Liver (tissue), 9 donors: ENCODE data around the gene ABCA13. TPM values are rescaled to one million over a fixed set of nuclear protein-coding genes. Genes with fewer than 3 reads are reported as not detected.

Experiments used
- DNase-seq: peaks from one replicate; pipeline ENCODE4 v3.0.0-alpha.2; 2017; ENCODE audit warnings: low spot score
- H3K27ac ChIP-seq, 2 donors: one replicate each; pipeline ENCODE4 v1.7.0; 2013; ENCODE audit warnings: inconsistent platforms in 2 of 2, low read length in 2 of 2, control low read depth in 1 of 2, low read depth in 1 of 2, mild to moderate bottlenecking in 1 of 2
- H3K27me3 ChIP-seq, 4 donors: one replicate each; pipeline versions ENCODE4 v1.6.1 to v1.7.0; 2013; ENCODE audit warnings: low read length in 3 of 4, inconsistent platforms in 1 of 4, mild to moderate bottlenecking in 1 of 4, moderate library complexity in 1 of 4; ENCODE audit not compliant: control insufficient read depth in 4 of 4, insufficient read depth in 4 of 4
- H3K36me3 ChIP-seq, 4 donors: one replicate each; pipeline versions ENCODE4 v1.6.1 to v1.7.0; 2013; ENCODE audit warnings: low read length in 3 of 4, mild to moderate bottlenecking in 3 of 4, low read depth in 1 of 4, moderate library complexity in 1 of 4; ENCODE audit not compliant: control insufficient read depth in 4 of 4, insufficient read depth in 3 of 4
- H3K4me1 ChIP-seq, 4 donors: one replicate each; pipeline versions ENCODE4 v1.6.1 to v1.7.0; 2013; ENCODE audit warnings: low read length in 3 of 4, mild to moderate bottlenecking in 3 of 4, moderate library complexity in 1 of 4; ENCODE audit not compliant: control insufficient read depth in 4 of 4, insufficient read depth in 4 of 4
- H3K4me3 ChIP-seq, 3 donors: one replicate each; pipeline versions ENCODE4 v1.6.1 to v1.7.0; 2013; ENCODE audit warnings: low read length in 3 of 3, control low read depth in 1 of 3, low read depth in 1 of 3, mild to moderate bottlenecking in 1 of 3
- H3K9ac ChIP-seq, 2 donors: one replicate each; pipeline ENCODE4 v1.7.0; 2013; ENCODE audit warnings: low read length in 2 of 2, mild to moderate bottlenecking in 2 of 2, moderate library complexity in 2 of 2, control low read depth in 1 of 2, low read depth in 1 of 2
- H3K9me3 ChIP-seq, 4 donors: one replicate each; pipeline versions ENCODE4 v1.6.1 to v1.7.0; 2013; ENCODE audit warnings: low read length in 3 of 4; ENCODE audit not compliant: control insufficient read depth in 4 of 4
- CTCF ChIP-seq: fragments of 150-350 bp; IDR thresholded peaks from 2 replicates; pipeline ENCODE4 v1.5.1; 2017; ENCODE audit warnings: improper control_type of control experiment, low read depth, low read length; ENCODE audit not compliant: missing input control
- EGR1 ChIP-seq, 2 donors: IDR thresholded peaks; 2 replicates each; pipeline ENCODE4 v1.6.1; 2016 to 2018; ENCODE audit warnings: antibody characterized with exemption in 2 of 2, low read depth in 2 of 2
- FOXA1 ChIP-seq: IDR thresholded peaks from 2 replicates; pipeline ENCODE4 v1.6.1; 2016; ENCODE audit warnings: antibody characterized with exemption
- FOXA2 ChIP-seq: IDR thresholded peaks from 2 replicates; pipeline ENCODE4 v1.6.1; 2016; ENCODE audit warnings: antibody characterized with exemption
- HNF4A ChIP-seq, 2 donors: conservative IDR thresholded peaks; 2 replicates each; pipeline ENCODE4 v1.6.1; 2016; ENCODE audit warnings: antibody characterized with exemption in 2 of 2, mild to moderate bottlenecking in 2 of 2
- HNF4G ChIP-seq: IDR thresholded peaks from 2 replicates; pipeline ENCODE4 v1.6.1; 2016; ENCODE audit warnings: antibody characterized with exemption
- JUND ChIP-seq, 2 donors: IDR thresholded peaks; 2 replicates each; pipeline ENCODE4 v1.6.1; 2016; ENCODE audit warnings: antibody characterized with exemption in 2 of 2
- MAX ChIP-seq: IDR thresholded peaks from 2 replicates; pipeline ENCODE4 v1.6.1; 2016; ENCODE audit warnings: antibody characterized with exemption
- NR2F2 ChIP-seq: IDR thresholded peaks from 2 replicates; pipeline ENCODE4 v1.6.1; 2016; ENCODE audit warnings: antibody characterized with exemption
- RAD21 ChIP-seq, 2 donors: IDR thresholded peaks; 2 replicates each; pipeline ENCODE4 v1.6.1; 2016; ENCODE audit warnings: antibody characterized with exemption in 2 of 2, mild to moderate bottlenecking in 2 of 2
- REST ChIP-seq: IDR thresholded peaks from 2 replicates; pipeline ENCODE4 v1.6.1; 2016; ENCODE audit warnings: antibody characterized with exemption, mild to moderate bottlenecking
- RXRA ChIP-seq, 2 donors: IDR thresholded peaks; 2 replicates each; pipeline ENCODE4 v1.6.1; 2017 to 2018; ENCODE audit warnings: antibody characterized with exemption in 2 of 2, mild to moderate bottlenecking in 1 of 2
- TAF1 ChIP-seq: conservative IDR thresholded peaks from 2 replicates; pipeline ENCODE4 v1.6.1; 2016; ENCODE audit warnings: antibody characterized with exemption, mild to moderate bottlenecking
- YY1 ChIP-seq: IDR thresholded peaks from 2 replicates; pipeline ENCODE4 v1.6.1; 2016; ENCODE audit warnings: antibody characterized with exemption, mild to moderate bottlenecking
- WGBS: extraction: QIAGEN DNeasy Blood & Tissue Kit; methylation state at CpG from one replicate; pipeline ENCODE4 v1.1.7; 2013; 5-methylcytosine and 5-hydroxymethylcytosine counted together
- polyA plus RNA-seq, 2 donors: library from polyadenylated mRNA; stranded (reverse) in 1 of 2; unstranded in 1 of 2; fragments of 200-250 nt in 1 of 2; fragments of >200 nt in 1 of 2; fragmentation: Nextera tagmentation in 1 of 2; extraction: Ambion mirVana in 1 of 2; gene quantifications; one replicate each; pipeline versions ENCODE4 v1.2.1 to v1.2.3, GENCODE V29; 2013 to 2015
- total RNA-seq, 2 donors: library from RNA; depleted of rRNA; stranded (reverse); fragments of >200 nt; gene quantifications; one replicate each; pipeline ENCODE4 v1.2.3, GENCODE V29; 2014
- TF ChIP-seq, protein P1 (sequence below): IDR thresholded peaks from 2 replicates; pipeline ENCODE4 v1.6.1; 2016; ENCODE audit warnings: antibody characterized with exemption
- donor health status: healthy.
- donor health status: healthy.
- donor health status: healthy.
- donor health status: healthy.
- donor health status: healthy.

ABCA13 gene
- total and polyA plus RNA-seq, 4 donors: 0.22 to 1.0 (median 0.66) TPM

- no peak overlapping the region for H3K27ac ChIP-seq
- H3K36me3 ChIP-seq: no peaks in the 10 kb centered on the region
- H3K9ac ChIP-seq: no peak overlapping the region
- H3K4me1 ChIP-seq: peaks cover 0 to 6% (median 1%) of the 10 kb centered on the region in 4 donors
- no peak for TF ChIP-seq YY1
- no peak for TF ChIP-seq JUND (IDR thresholded peaks at IDR 0.05)
- TF ChIP-seq HNF4G: no peak
- no peak for TF ChIP-seq CTCF
- DNase-seq: no peak
- 96% methylated on average over 3 of the region's 3 CpGs for WGBS
- no peaks in the 10 kb centered on the region for H3K27me3 ChIP-seq
- H3K9me3 ChIP-seq: no peaks in the 10 kb centered on the region
- no peak overlapping the region for H3K4me3 ChIP-seq
Observed at GRCh38 chr7:48150086-48150485, 21.2 kb upstream of the ABCA13 start.

DNA sequence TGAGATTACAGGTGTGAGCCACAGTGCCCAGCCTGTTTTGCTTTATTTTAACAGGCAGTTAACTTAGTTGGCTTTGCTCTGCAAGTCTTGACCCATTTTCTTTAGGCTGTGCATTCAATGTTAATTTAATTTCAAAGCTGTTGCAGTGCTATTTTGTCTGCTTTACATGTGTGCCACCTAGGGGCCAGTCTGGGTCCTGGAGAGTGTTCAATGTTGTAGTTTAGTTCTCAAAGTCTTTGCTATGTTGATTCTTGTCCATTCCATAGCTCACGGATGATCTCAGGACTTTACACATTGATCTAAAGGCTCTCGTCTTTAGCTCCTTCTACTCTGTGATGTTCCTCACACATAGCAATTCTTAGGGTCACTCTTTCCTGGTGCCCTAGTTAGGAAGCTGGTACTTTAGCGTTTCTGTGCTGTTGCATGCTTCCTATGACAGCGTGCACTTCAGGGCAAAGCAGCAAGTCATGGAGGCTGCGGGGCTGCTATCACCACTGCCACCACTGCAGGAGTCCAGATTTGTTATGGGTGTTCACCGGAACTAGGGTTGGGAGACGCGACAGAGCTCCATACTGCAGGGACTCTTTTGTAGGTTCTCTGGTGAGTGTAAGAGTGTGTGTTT lies 16.4 kb upstream of the ABCA13 start:
- TF ChIP-seq NR2F2: no peak
- TF ChIP-seq FOXA1: no peak
- TF ChIP-seq HNF4A (conservative IDR thresholded peaks at IDR 0.05): peak; percentile 8 to 22
- TF ChIP-seq TAF1: no peak
- TF ChIP-seq EGR1 (IDR thresholded peaks at IDR 0.05; ENCODE audit: low read depth in 2 of 2): no peak
- no peak for TF ChIP-seq FOXA2
- TF ChIP-seq CTCF: peak; percentile 81
- no peak for TF ChIP-seq HNF4G
- TF ChIP-seq, protein P1, sequence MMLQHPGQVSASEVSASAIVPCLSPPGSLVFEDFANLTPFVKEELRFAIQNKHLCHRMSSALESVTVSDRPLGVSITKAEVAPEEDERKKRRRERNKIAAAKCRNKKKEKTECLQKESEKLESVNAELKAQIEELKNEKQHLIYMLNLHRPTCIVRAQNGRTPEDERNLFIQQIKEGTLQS: no peak
- TF ChIP-seq RAD21 (IDR thresholded peaks at IDR 0.05): peak; percentile 97 to 98
- TF ChIP-seq JUND (IDR thresholded peaks at IDR 0.05): no peak
- TF ChIP-seq MAX: no peak
- TF ChIP-seq YY1: no peak
- TF ChIP-seq RXRA (IDR thresholded peaks at IDR 0.05): peak in 1 of 2 donors; percentile 11
- no peaks in the 10 kb centered on the region for H3K27me3 ChIP-seq
- H3K4me1 ChIP-seq: peaks cover 0 to 6% (median 1%) of the 10 kb centered on the region in 4 donors
- no peak overlapping the region for H3K27ac ChIP-seq
- no peak overlapping the region for H3K4me3 ChIP-seq
- DNase-seq: peak; percentile 36
- no peaks in the 10 kb centered on the region for H3K36me3 ChIP-seq
- no peaks in the 10 kb centered on the region for H3K9me3 ChIP-seq
- peak overlapping the region in 1 of 2 donors; percentile 10 for H3K9ac ChIP-seq
- WGBS: 66% methylated on average over 8 of the region's 8 CpGs

DNA sequence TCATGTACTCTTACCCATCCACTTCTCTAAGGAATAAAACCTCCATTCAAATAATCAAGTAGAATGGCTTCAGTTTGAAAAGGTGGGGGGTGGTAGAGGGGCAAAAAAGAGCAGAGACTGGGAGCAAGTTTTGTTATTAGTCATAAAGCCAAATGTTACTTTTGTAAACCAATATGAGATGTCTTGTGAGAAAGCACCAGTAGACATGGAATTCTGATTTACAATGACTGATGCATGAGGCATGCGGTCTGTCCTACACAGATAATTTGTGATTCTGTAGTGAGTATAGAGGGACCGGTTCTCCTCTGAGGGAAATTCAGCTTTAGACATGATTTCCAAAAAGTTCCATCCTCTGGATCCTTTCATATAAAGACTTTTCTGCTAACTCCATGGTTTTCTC lies 12.9 kb upstream of the ABCA13 start:
- peaks cover 0 to 6% (median 1%) of the 10 kb centered on the region in 4 donors for H3K4me1 ChIP-seq
- no peak overlapping the region for H3K4me3 ChIP-seq
- peaks cover 0 to 2% (median 0%) of the 10 kb centered on the region in 4 donors for H3K9me3 ChIP-seq
- 98% methylated on average over 2 of the region's 2 CpGs for WGBS
- no peak for DNase-seq
- H3K36me3 ChIP-seq: no peaks in the 10 kb centered on the region
- H3K27ac ChIP-seq: no peak overlapping the region
- no peak overlapping the region for H3K9ac ChIP-seq
- H3K27me3 ChIP-seq: no peaks in the 10 kb centered on the region
- TF ChIP-seq CTCF (no peak), RAD21 (IDR thresholded peaks at IDR 0.05) (no peak), YY1 (no peak), MAX (no peak), FOXA2 (no peak), FOXA1 (no peak), NR2F2 (no peak), REST (no peak), HNF4G (no peak), RXRA (IDR thresholded peaks at IDR 0.05) (no peak)
